ENCODE results near the gene WWC2. TPM values are rescaled to one million over a fixed set of nuclear protein-coding genes. Genes with fewer than 3 reads are reported as not detected.

Gene WWC2
- total and polyA plus RNA-seq, 2 experiments from 2014 or later, result 50.5 to 74.2 TPM

DNA sequence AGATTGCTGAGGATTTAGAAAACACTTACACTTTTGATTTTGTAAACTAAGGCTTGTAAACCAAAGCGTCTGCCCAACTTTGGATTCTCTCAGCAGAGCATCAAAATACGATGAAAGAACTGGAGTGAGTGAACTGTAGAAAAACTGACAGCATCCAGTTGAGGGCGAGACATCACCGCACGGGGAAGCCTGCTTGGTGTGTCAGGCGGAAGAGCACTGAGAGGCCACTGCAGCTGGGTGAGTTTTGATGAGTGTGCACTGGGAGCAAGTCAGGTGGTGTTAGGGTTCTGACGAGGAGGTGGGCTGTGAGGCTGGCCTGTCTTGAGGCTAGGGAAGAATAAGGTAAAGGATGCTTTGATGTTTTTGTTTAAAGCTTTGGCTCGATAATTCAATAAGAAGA is 270.0 kb downstream of the WWC2 start:
- H3K4me1 ChIP-seq (ENCODE audit: insufficient read depth), result no peaks in the 10 kb centered on the region
- no peaks in the 10 kb centered on the region for H4K20me1 ChIP-seq (replicated peaks; ENCODE audit: insufficient read depth)
- no peaks in the 10 kb centered on the region for H3K27me3 ChIP-seq (ENCODE audit: insufficient read depth)
- no peak overlapping the region for H3K27ac ChIP-seq (ENCODE audit: low read depth)
- Mint-ChIP-seq H3K4me3 (no peak overlapping the region), H3K9me3 (peaks cover 24% of the 10 kb centered on the region), H3K27ac (no peak overlapping the region), H3K36me3 (ENCODE audit: low read depth) (peaks cover 11% of the 10 kb centered on the region), H3K27me3 (ENCODE audit: insufficient read depth, low read depth, poor library complexity) (peaks cover 2% of the 10 kb centered on the region), H3K4me1 (peaks cover 4% of the 10 kb centered on the region; the same call in 2 of the 3 replicates)
- H3K4me2 ChIP-seq, result no peak overlapping the region
- H3K36me3 ChIP-seq (ENCODE audit: insufficient read depth), result no peaks in the 10 kb centered on the region; the same call in 1 of the 2 replicates
- TF ChIP-seq, protein P1, sequence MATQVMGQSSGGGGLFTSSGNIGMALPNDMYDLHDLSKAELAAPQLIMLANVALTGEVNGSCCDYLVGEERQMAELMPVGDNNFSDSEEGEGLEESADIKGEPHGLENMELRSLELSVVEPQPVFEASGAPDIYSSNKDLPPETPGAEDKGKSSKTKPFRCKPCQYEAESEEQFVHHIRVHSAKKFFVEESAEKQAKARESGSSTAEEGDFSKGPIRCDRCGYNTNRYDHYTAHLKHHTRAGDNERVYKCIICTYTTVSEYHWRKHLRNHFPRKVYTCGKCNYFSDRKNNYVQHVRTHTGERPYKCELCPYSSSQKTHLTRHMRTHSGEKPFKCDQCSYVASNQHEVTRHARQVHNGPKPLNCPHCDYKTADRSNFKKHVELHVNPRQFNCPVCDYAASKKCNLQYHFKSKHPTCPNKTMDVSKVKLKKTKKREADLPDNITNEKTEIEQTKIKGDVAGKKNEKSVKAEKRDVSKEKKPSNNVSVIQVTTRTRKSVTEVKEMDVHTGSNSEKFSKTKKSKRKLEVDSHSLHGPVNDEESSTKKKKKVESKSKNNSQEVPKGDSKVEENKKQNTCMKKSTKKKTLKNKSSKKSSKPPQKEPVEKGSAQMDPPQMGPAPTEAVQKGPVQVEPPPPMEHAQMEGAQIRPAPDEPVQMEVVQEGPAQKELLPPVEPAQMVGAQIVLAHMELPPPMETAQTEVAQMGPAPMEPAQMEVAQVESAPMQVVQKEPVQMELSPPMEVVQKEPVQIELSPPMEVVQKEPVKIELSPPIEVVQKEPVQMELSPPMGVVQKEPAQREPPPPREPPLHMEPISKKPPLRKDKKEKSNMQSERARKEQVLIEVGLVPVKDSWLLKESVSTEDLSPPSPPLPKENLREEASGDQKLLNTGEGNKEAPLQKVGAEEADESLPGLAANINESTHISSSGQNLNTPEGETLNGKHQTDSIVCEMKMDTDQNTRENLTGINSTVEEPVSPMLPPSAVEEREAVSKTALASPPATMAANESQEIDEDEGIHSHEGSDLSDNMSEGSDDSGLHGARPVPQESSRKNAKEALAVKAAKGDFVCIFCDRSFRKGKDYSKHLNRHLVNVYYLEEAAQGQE (IDR thresholded peaks at IDR 0.05; ENCODE audit: unreplicated experiment), result no peak
- no peak for TF ChIP-seq EZH2 (IDR thresholded peaks at IDR 0.05; ENCODE audit: low read depth, unreplicated experiment)
- TF ChIP-seq ZNF114 (CRISPR knock-in tag; IDR thresholded peaks at IDR 0.05), result no peak
- TF ChIP-seq POLR2AphosphoS5 (IDR thresholded peaks at IDR 0.05; ENCODE audit: low read depth), result no peak
- TF ChIP-seq ZNF331 (CRISPR knock-in tag; IDR thresholded peaks at IDR 0.05; ENCODE audit: low read depth), result no peak
- TF ChIP-seq JUNB (IDR thresholded peaks at IDR 0.05; ENCODE audit: unreplicated experiment), result no peak
- TF ChIP-seq STAT1 (IDR thresholded peaks at IDR 0.05; ENCODE audit: unreplicated experiment), result no peak
- no peak for TF ChIP-seq CREB1 (CRISPR knock-in tag; IDR thresholded peaks at IDR 0.05; ENCODE audit: low read depth)
- TF ChIP-seq, protein P2, sequence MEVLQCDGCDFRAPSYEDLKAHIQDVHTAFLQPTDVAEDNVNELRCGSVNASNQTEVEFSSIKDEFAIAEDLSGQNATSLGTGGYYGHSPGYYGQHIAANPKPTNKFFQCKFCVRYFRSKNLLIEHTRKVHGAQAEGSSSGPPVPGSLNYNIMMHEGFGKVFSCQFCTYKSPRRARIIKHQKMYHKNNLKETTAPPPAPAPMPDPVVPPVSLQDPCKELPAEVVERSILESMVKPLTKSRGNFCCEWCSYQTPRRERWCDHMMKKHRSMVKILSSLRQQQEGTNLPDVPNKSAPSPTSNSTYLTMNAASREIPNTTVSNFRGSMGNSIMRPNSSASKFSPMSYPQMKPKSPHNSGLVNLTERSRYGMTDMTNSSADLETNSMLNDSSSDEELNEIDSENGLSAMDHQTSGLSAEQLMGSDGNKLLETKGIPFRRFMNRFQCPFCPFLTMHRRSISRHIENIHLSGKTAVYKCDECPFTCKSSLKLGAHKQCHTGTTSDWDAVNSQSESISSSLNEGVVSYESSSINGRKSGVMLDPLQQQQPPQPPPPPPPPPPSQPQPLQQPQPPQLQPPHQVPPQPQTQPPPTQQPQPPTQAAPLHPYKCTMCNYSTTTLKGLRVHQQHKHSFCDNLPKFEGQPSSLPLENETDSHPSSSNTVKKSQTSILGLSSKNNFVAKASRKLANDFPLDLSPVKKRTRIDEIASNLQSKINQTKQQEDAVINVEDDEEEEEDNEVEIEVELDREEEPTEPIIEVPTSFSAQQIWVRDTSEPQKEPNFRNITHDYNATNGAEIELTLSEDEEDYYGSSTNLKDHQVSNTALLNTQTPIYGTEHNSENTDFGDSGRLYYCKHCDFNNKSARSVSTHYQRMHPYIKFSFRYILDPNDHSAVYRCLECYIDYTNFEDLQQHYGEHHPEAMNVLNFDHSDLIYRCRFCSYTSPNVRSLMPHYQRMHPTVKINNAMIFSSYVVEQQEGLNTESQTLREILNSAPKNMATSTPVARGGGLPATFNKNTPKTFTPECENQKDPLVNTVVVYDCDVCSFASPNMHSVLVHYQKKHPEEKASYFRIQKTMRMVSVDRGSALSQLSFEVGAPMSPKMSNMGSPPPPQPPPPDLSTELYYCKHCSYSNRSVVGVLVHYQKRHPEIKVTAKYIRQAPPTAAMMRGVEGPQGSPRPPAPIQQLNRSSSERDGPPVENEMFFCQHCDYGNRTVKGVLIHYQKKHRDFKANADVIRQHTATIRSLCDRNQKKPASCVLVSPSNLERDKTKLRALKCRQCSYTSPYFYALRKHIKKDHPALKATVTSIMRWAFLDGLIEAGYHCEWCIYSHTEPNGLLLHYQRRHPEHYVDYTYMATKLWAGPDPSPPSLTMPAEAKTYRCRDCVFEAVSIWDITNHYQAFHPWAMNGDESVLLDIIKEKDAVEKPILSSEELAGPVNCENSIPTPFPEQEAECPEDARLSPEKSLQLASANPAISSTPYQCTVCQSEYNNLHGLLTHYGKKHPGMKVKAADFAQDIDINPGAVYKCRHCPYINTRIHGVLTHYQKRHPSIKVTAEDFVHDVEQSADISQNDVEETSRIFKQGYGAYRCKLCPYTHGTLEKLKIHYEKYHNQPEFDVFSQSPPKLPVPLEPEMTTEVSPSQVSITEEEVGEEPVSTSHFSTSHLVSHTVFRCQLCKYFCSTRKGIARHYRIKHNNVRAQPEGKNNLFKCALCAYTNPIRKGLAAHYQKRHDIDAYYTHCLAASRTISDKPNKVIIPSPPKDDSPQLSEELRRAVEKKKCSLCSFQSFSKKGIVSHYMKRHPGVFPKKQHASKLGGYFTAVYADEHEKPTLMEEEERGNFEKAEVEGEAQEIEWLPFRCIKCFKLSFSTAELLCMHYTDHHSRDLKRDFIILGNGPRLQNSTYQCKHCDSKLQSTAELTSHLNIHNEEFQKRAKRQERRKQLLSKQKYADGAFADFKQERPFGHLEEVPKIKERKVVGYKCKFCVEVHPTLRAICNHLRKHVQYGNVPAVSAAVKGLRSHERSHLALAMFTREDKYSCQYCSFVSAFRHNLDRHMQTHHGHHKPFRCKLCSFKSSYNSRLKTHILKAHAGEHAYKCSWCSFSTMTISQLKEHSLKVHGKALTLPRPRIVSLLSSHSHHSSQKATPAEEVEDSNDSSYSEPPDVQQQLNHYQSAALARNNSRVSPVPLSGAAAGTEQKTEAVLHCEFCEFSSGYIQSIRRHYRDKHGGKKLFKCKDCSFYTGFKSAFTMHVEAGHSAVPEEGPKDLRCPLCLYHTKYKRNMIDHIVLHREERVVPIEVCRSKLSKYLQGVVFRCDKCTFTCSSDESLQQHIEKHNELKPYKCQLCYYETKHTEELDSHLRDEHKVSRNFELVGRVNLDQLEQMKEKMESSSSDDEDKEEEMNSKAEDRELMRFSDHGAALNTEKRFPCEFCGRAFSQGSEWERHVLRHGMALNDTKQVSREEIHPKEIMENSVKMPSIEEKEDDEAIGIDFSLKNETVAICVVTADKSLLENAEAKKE (CRISPR knock-in tag; IDR thresholded peaks at IDR 0.05), result no peak
- TF ChIP-seq, protein P3, sequence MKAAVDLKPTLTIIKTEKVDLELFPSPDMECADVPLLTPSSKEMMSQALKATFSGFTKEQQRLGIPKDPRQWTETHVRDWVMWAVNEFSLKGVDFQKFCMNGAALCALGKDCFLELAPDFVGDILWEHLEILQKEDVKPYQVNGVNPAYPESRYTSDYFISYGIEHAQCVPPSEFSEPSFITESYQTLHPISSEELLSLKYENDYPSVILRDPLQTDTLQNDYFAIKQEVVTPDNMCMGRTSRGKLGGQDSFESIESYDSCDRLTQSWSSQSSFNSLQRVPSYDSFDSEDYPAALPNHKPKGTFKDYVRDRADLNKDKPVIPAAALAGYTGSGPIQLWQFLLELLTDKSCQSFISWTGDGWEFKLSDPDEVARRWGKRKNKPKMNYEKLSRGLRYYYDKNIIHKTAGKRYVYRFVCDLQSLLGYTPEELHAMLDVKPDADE (IDR thresholded peaks at IDR 0.05), result no peak
- TF ChIP-seq EZH2phosphoT487 (IDR thresholded peaks at IDR 0.05; ENCODE audit: unreplicated experiment), result no peak
- no peak for TF ChIP-seq NANOG (IDR thresholded peaks at IDR 0.05; ENCODE audit: borderline replicate concordance)
- TF ChIP-seq, protein P4, sequence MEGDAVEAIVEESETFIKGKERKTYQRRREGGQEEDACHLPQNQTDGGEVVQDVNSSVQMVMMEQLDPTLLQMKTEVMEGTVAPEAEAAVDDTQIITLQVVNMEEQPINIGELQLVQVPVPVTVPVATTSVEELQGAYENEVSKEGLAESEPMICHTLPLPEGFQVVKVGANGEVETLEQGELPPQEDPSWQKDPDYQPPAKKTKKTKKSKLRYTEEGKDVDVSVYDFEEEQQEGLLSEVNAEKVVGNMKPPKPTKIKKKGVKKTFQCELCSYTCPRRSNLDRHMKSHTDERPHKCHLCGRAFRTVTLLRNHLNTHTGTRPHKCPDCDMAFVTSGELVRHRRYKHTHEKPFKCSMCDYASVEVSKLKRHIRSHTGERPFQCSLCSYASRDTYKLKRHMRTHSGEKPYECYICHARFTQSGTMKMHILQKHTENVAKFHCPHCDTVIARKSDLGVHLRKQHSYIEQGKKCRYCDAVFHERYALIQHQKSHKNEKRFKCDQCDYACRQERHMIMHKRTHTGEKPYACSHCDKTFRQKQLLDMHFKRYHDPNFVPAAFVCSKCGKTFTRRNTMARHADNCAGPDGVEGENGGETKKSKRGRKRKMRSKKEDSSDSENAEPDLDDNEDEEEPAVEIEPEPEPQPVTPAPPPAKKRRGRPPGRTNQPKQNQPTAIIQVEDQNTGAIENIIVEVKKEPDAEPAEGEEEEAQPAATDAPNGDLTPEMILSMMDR (conservative IDR thresholded peaks at IDR 0.05; ENCODE audit: low read depth in 2 of 2), result no peak
- H3K79me2 ChIP-seq (replicated peaks; ENCODE audit: insufficient read depth), result no peaks in the 10 kb centered on the region
- ATAC-seq (no peak), DNase-seq (ENCODE audit: low spot score) (no peak)
- no peak overlapping the region for H3K4me3 ChIP-seq
- H3F3A ChIP-seq (replicated peaks; ENCODE audit: low read depth), result no peaks in the 10 kb centered on the region
- H2AFZ ChIP-seq, result no peak overlapping the region
- no peaks in the 10 kb centered on the region for H3K9me2 ChIP-seq (ENCODE audit: insufficient read depth)
